Activated CD8-positive, alpha-beta memory T cell treated with anti-CD3 and anti-CD28 coated beads for 1 hour (primary cell): ENCODE data around the gene CNIH1.
"Not testable (repeated sequence)": the region's sequence is repeated elsewhere in the genome, so short reads cannot be mapped to it uniquely, and the experiment has no call there.

Experiments used
- DNase-seq, 2 donors: peaks; one replicate each; pipeline ENCODE4 v3.0.0-alpha.2; 2020; ENCODE audit warnings: low read depth in 1 of 2; ENCODE audit errors: extremely low read depth in 1 of 2

CNIH1 gene

GRCh38 chr14:54387328-54387727 is 53.8 kb downstream of the CNIH1 start:
- no peak for DNase-seq

- no peak for DNase-seq
Measured at GRCh38 chr14:54385556-54385955, 55.6 kb downstream of the CNIH1 start.

GRCh38 chr14:54383835-54384234 is 57.3 kb downstream of the CNIH1 start:
- no peak for DNase-seq

GRCh38 chr14:54381821-54382220 is 59.4 kb downstream of the CNIH1 start:
- no peak for DNase-seq

- not testable (repeated sequence) for DNase-seq
Measured at GRCh38 chr14:54380558-54380957, 60.6 kb downstream of the CNIH1 start.

GRCh38 chr14:54378893-54379292 is 62.3 kb downstream of the CNIH1 start:
- DNase-seq = not testable (repeated sequence)

- no peak for DNase-seq
Measured at GRCh38 chr14:54377501-54377900, 63.7 kb downstream of the CNIH1 start.

GRCh38 chr14:54374117-54374884 is 66.9 kb downstream of the CNIH1 start:
- DNase-seq = no peak
